GM18520 (cell line): ENCODE results near the gene ZNF324B.
"Not testable (repeated sequence)": the region's sequence is repeated elsewhere in the genome, so short reads cannot be mapped to it uniquely, and the experiment has no call there.

ENCODE experiments used
- ATAC-seq: cut with Tn5 transposase; IDR thresholded peaks from one replicate; pipeline ENCODE4 v1.9.1; 2021; ENCODE audit not compliant: unreplicated experiment

The ZNF324B gene

GRCh38 chr19:58479736-58480480 is 28.5 kb downstream of the ZNF324B start:
- ATAC-seq, result no peak

- ATAC-seq, result no peak
Measured at GRCh38 chr19:58480481-58480830, 29.0 kb downstream of the ZNF324B start.

- ATAC-seq, result no peak
Measured at GRCh38 chr19:58480831-58481230, 29.4 kb downstream of the ZNF324B start.

- ATAC-seq, result no peak
Measured at GRCh38 chr19:58482372-58482771, 30.9 kb downstream of the ZNF324B start.

GRCh38 chr19:58483776-58484175 is 32.4 kb downstream of the ZNF324B start:
- ATAC-seq, result no peak

GRCh38 chr19:58484349-58484748 is 32.9 kb downstream of the ZNF324B start:
- not testable (repeated sequence) for ATAC-seq

- ATAC-seq, result no peak
Measured at GRCh38 chr19:58491393-58491792, 40.0 kb downstream of the ZNF324B start.

- no peak for ATAC-seq
Measured at GRCh38 chr19:58492265-58492664, 40.8 kb downstream of the ZNF324B start.

- no peak for ATAC-seq
Measured at GRCh38 chr19:58497634-58498170, 46.3 kb downstream of the ZNF324B start.

GRCh38 chr19:58498316-58499020 is 47.0 kb downstream of the ZNF324B start:
- no peak for ATAC-seq

- peak; percentile 85 for ATAC-seq
Measured at GRCh38 chr19:58499021-58499927, 47.9 kb downstream of the ZNF324B start.

- ATAC-seq, result no peak
Measured at GRCh38 chr19:58500242-58500641, 48.8 kb downstream of the ZNF324B start.
